GM21723 (cell line): ENCODE data around the gene LRRC4B.
"Not testable (repeated sequence)": the region's sequence is repeated elsewhere in the genome, so short reads cannot be mapped to it uniquely, and the experiment has no call there.

Experiments
- ATAC-seq: cut with Tn5 transposase; IDR thresholded peaks from one replicate; pipeline ENCODE4 v1.9.1; 2021; ENCODE audit warnings: mild to moderate bottlenecking, moderate library complexity; ENCODE audit not compliant: unreplicated experiment

Gene LRRC4B

GRCh38 chr19:50567882-50568727, at the start of gene LRRC4B:
TSS of gene LRRC4B (minus strand) at chr19:50568435. CDS start at chr19:50548838, 19,597 bp downstream.
- ATAC-seq = no peak

- not testable (repeated sequence) for ATAC-seq
Observed at GRCh38 chr19:50612504-50613404, 44.5 kb upstream of the LRRC4B start.

GRCh38 chr19:50607874-50608785, 39.9 kb upstream of the LRRC4B start:
- no peak for ATAC-seq

DNA sequence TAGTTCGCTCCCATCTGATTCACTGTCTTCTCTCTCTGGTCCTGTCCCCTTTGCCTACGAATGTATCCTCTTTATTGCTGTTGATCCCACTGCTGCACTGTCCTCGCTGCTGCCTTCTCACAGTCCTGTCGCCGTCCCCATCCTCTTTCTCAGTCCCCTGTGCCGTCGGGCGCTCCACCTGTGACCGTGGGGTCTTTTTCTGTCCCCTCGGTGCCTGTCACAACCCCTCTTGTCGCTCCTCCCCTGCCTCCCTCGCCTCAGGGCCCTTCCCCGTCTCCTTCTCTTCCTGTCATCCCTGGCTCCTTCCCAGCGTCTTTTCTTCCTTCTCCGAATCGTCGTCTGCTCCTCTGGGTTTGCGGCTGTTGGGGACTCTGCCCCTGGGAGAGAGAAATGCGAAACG, 39.2 kb upstream of the LRRC4B start:
- ATAC-seq = no peak

GRCh38 chr19:50606059-50606836, 38.0 kb upstream of the LRRC4B start:
- not testable (repeated sequence) for ATAC-seq

DNA sequence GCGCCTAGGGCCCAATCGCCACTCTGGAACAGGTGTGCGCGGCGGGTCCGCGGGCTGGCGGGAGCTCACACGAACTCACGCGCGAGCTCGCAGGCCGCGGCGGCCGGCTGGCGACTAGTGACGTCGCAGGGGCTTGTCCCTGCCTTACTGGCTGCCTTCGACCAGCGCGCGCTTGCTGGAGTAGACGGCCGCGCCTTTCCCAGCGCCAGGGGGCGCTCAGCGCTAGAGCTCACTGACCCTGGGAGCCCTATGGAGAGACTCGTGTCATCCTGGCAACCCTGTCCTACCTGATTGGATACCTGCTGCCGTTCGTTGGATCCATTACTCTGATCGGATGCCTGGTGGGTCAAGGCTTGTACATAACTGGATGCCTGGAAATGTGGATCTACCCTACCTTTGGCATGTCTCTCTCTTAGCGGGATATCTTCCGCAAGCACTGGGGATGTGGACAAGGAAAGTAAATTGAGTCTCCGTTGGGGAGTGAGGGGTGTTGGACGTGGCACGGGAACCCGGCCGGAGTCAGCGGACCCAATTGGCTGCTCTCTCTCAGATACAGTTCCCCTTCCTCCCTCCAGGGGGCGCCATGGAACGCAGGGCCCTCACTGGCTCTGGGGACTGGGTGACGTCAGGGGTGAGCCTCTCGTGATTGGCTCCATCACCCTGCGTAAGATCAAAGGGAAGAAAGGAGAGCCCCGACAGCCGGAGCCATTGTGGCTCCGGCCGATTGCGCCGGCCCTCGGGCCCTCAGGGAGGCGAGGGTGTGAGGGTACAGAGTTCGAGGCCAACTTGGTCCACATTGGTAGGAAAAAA, 36.2 kb upstream of the LRRC4B start:
- ATAC-seq = not testable (repeated sequence)

DNA sequence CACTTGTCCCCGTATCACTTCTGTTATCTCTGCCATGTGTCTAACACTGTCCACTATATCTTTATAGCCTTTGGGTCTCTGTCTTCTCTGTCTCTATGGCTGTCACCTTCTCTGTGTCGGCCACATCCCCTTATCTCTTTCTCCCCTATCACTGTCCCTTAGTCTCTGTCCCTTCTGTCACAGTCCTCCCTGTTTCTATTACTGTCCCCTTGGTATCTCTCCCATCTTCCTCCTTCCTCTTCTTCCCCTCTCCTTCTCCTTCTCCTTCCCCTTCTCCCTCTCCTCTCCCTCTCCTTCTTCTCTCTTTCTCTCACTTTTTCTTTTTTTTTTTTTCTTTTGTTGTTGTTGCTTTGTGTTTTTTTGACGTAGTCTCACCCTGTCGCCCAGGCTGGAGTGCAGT, 34.7 kb upstream of the LRRC4B start:
- ATAC-seq = no peak

- ATAC-seq = no peak
Observed at GRCh38 chr19:50602496-50602895, 34.3 kb upstream of the LRRC4B start.

DNA sequence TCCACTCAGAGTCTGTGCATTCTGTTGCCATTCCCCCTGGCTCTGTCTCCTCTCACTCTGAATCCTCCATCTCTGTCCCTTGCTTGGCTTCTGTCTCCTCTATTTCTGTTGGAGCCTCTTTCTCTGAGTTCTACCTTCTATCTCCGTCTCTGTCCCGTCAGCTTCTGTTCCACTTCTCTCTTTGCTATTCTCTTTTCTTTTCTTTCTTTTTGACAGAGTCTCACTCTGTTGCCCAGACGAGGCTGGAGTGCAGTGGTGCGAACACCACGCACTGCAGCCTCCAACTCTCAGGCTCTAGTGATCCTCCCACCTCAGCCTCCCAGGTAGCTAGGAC, 33.8 kb upstream of the LRRC4B start:
- ATAC-seq = no peak

GRCh38 chr19:50601407-50602088, 33.3 kb upstream of the LRRC4B start:
- no peak for ATAC-seq

DNA sequence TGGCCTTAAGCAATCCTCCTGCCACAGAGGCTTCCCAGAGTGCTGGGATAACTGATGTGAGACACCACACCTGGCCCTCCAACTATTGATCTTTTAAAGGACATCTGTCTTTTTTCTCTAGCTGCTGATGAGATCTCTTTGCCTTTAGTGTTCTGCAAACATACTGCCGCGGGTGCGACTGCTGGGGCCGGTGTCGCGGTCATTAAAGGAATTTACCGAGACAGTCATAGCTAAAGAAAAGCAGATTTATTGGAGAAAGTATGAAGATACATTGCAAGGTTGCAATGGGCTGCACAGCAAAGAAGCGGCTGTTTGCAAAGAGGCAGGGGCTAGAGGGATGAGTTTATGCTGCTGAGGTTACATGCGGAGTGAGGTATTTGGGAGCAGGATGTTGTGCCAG, 31.2 kb upstream of the LRRC4B start:
- ATAC-seq = no peak

DNA sequence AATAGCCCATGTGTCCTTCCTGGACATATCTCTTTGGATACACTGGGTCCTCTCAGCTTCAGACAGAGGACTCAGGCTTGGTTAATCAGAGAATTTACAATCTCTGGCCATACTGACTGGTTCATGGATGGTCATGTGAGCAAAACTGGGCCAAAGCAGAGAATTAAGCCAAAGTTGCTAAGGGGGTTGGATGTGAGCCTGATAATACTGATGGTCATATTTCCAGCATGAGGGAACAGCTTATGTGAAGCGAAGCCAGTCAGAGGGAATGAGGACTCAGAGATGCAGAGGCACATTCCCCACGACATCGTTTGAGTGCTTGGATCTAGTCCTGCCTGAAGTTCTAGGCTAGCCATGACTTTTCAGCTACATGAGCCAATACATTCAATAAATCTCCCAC, 22.0 kb upstream of the LRRC4B start:
- ATAC-seq = no peak

GRCh38 chr19:50581795-50582660, 13.8 kb upstream of the LRRC4B start:
- not testable (repeated sequence) for ATAC-seq

GRCh38 chr19:50580970-50581634, 12.9 kb upstream of the LRRC4B start:
- no peak for ATAC-seq

- ATAC-seq = no peak
Observed at GRCh38 chr19:50580240-50580639, 12.0 kb upstream of the LRRC4B start.

GRCh38 chr19:50576769-50577168, 8.5 kb upstream of the LRRC4B start:
- not testable (repeated sequence) for ATAC-seq
